T-helper 1 cell treated with Interleukin-12 subunit alpha and Interleukin-12 subunit beta and Interleukin-4 antibody, amounts not matched to agents 30 ng/mL and 1 ng/mL, for 36 hours (primary cell): ENCODE data around the gene FAM229B. TPM values are rescaled to one million over a fixed set of nuclear protein-coding genes. Genes with fewer than 3 reads are reported as not detected.

ENCODE experiments used
- intact Hi-C: fragments of 100-400 bp; cut with micrococcal nuclease; formaldehyde crosslinking; loops from one replicate; pipeline ENCODE4 v1.15.1; 2024
- total RNA-seq: library from RNA; stranded (reverse); gene quantifications from 2 replicates; pipeline ENCODE4 v1.2.3, GENCODE V29; 2022

The FAM229B gene
- total RNA-seq, 1 donor from 2014 or later, result 1.1 TPM

GRCh38 chr6:112130878-112131277 is 43.5 kb downstream of the FAM229B start:
- intact Hi-C loops, result no loop called here

- intact Hi-C loops, result no loop called here
These were observed 51.7 kb downstream of the FAM229B start for GRCh38 chr6:112139052-112139451.

- intact Hi-C loops, result no loop called here
These were observed 54.3 kb downstream of the FAM229B start for GRCh38 chr6:112141707-112142106.

GRCh38 chr6:112144145-112144926 is 56.9 kb downstream of the FAM229B start:
- intact Hi-C loops, result no loop called here

- intact Hi-C loops, result no loop called here
These were observed 57.7 kb downstream of the FAM229B start for GRCh38 chr6:112145080-112145573.

GRCh38 chr6:112148103-112148502 is 60.7 kb downstream of the FAM229B start:
- intact Hi-C loops, result no loop called here

- intact Hi-C loops, result no loop called here
These were observed 61.8 kb downstream of the FAM229B start for GRCh38 chr6:112149236-112149635.

- intact Hi-C loops, result no loop called here
These were observed 62.4 kb downstream of the FAM229B start for GRCh38 chr6:112149719-112150263.

GRCh38 chr6:112150363-112150762 is 63.0 kb downstream of the FAM229B start:
- intact Hi-C loops, result no loop called here

Other genes starting within 250 kb of the FAM229B start
- gene FYN, start 214.1 kb upstream of the FAM229B start, total RNA-seq, result 156 and 157 TPM in 2 replicates
- gene CCN6, start 33.5 kb upstream of the FAM229B start, total RNA-seq, result not detected in 2 replicates
- gene TUBE1, start 109 bp upstream of the FAM229B start, total RNA-seq, result 18.4 and 18.6 TPM in 2 replicates
- gene LAMA4, start 167.0 kb downstream of the FAM229B start, total RNA-seq, result not detected in 2 replicates